Keratinocyte (primary cell): ENCODE measurements around the gene TOMM6. TPM values are rescaled to one million over a fixed set of nuclear protein-coding genes. Genes with fewer than 3 reads are reported as not detected.

Source experiments
- DNase-seq: peaks from one replicate; pipeline ENCODE4 v3.0.0-alpha.2; 2011; ENCODE audit warnings: low read depth, missing footprints, low spot score
- FAIRE-seq: peaks from 2 replicates; lab custom pipeline; 2011; peaks lifted over from hg19 to GRCh38; lab: Jason Lieb, UNC
- H2AFZ ChIP-seq: 2 replicates; pipeline ENCODE4 v1.6.0; 2012; ENCODE audit warnings: low read length, control low read depth, inconsistent platforms; ENCODE audit not compliant: control insufficient read depth
- H3K27ac ChIP-seq: 2 replicates; pipeline ENCODE4 v1.5.1; 2011; ENCODE audit warnings: low read length; ENCODE audit not compliant: control insufficient read depth, insufficient read depth
- H3K27me3 ChIP-seq: 3 replicates; pipeline ENCODE4 v1.6.0; 2011; ENCODE audit warnings: low read length; ENCODE audit not compliant: control insufficient read depth, insufficient read depth; ENCODE audit errors: extremely low read depth
- H3K36me3 ChIP-seq, 2 experiments: 2 replicates in 1 of 2; 3 replicates in 1 of 2; pipeline ENCODE4 v1.5.1; 2011; ENCODE audit warnings: low read length in 2 of 2, mild to moderate bottlenecking in 1 of 2; ENCODE audit not compliant: control insufficient read depth in 2 of 2, insufficient read depth in 2 of 2; ENCODE audit errors: extremely low read depth in 1 of 2
- H3K4me1 ChIP-seq: 3 replicates; pipeline ENCODE4 v1.5.1; 2011; ENCODE audit warnings: low read length; ENCODE audit not compliant: control insufficient read depth, insufficient read depth; ENCODE audit errors: extremely low read depth
- H3K4me2 ChIP-seq: 3 replicates; pipeline ENCODE4 v1.6.0; 2011; ENCODE audit warnings: low read depth, low read length; ENCODE audit not compliant: control insufficient read depth, insufficient read depth; ENCODE audit errors: extremely low read depth
- H3K4me3 ChIP-seq, 3 experiments: fragments of 200-600 bp in 1 of 3; sonication (generic) in 1 of 3; 2 replicates in 2 of 3; 3 replicates in 1 of 3; pipeline ENCODE4 v1.5.1; 2011 to 2016; ENCODE audit warnings: low read length in 3 of 3, mild to moderate bottlenecking in 3 of 3, control low read depth in 2 of 3, inconsistent platforms in 1 of 3, low read depth in 1 of 3, mixed read lengths in 1 of 3, mixed run types in 1 of 3, moderate library complexity in 1 of 3; ENCODE audit not compliant: control insufficient read depth in 2 of 3, insufficient read depth in 2 of 3; ENCODE audit errors: extremely low read depth in 1 of 3
- H3K79me2 ChIP-seq: 2 replicates; pipeline ENCODE4 v1.6.0; 2012; ENCODE audit warnings: low read length; ENCODE audit not compliant: control insufficient read depth, insufficient read depth
- H3K9ac ChIP-seq: 3 replicates; pipeline ENCODE4 v1.6.0; 2011; ENCODE audit warnings: low read length; ENCODE audit not compliant: control insufficient read depth, insufficient read depth; ENCODE audit errors: extremely low read depth
- H3K9me1 ChIP-seq: 3 replicates; pipeline ENCODE4 v1.6.0; 2011; ENCODE audit warnings: low read length; ENCODE audit not compliant: control insufficient read depth, insufficient read depth; ENCODE audit errors: extremely low read depth
- H3K9me3 ChIP-seq: 2 replicates; pipeline ENCODE4 v1.5.1; 2012; ENCODE audit warnings: low read depth, low read length; ENCODE audit not compliant: control insufficient read depth
- H4K20me1 ChIP-seq: 3 replicates; pipeline ENCODE4 v1.6.0; 2011; ENCODE audit warnings: low read length; ENCODE audit not compliant: control insufficient read depth, insufficient read depth; ENCODE audit errors: extremely low read depth
- CTCF ChIP-seq, 3 experiments: IDR thresholded peaks in 1 of 3; conservative IDR thresholded peaks in 1 of 3; optimal IDR thresholded peaks in 1 of 3; 2 replicates in 2 of 3; 3 replicates in 1 of 3; pipeline versions ENCODE3 to v1.5.1; 2011; ENCODE audit warnings: low read length in 3 of 3, mild to moderate bottlenecking in 3 of 3, moderate library complexity in 2 of 3, control low read depth in 1 of 3, inconsistent platforms in 1 of 3; ENCODE audit not compliant: insufficient read depth in 2 of 3; ENCODE audit errors: extremely low read depth in 1 of 3
- EZH2 ChIP-seq: IDR thresholded peaks from one replicate; pipeline ENCODE4 v1.6.1; 2012; ENCODE audit warnings: inconsistent platforms, mild to moderate bottlenecking, low read length, moderate library complexity
- dilution Hi-C: fragments of 300-500 bp; cut with MboI; formaldehyde crosslinking; loops from one replicate; pipeline ENCODE4 v1.7.0; 2020; ENCODE audit warnings: low sequenced_read_pairs; ENCODE audit not compliant: extremely low pct_ligation_motif_present
- polyA plus RNA-seq, 5 experiments: library from polyadenylated mRNA; depleted of rRNA in 3 of 5; stranded (reverse) in 3 of 5; stranded (forward) in 1 of 5; unstranded in 1 of 5; fragments of >200 nt; gene quantifications; 1 replicate in 1 of 5; 2 replicates in 3 of 5; 3 replicates in 1 of 5; pipeline versions ENCODE4 v1.2.1 to v1.2.3, GENCODE V29; 2011 to 2012; ENCODE audit warnings: missing spikeins in 2 of 5, low read depth in 1 of 5, low replicate concordance in 1 of 5

The TOMM6 gene
- polyA plus RNA-seq, 1 donor (not counting 4 experiments of a cell fraction or from before 2014, with no cell fraction given): 374 TPM

- DNase-seq: no peak
- Histone ChIP-seq H3K4me3 (no peak overlapping the region), H3K27me3 (no peaks in the 10 kb centered on the region), H3K36me3 (no peaks in the 10 kb centered on the region), H2AFZ (no peak overlapping the region), H3K4me1 (peaks cover 7% of the 10 kb centered on the region), H3K27ac (no peak overlapping the region), H4K20me1 (no peaks in the 10 kb centered on the region), H3K9me1 (no peaks in the 10 kb centered on the region), H3K9me3 (no peaks in the 10 kb centered on the region), H3K9ac (no peak overlapping the region), H3K4me2 (no peak overlapping the region), H3K79me2 (no peaks in the 10 kb centered on the region)
- no peak for TF ChIP-seq EZH2
- no peak for TF ChIP-seq CTCF (optimal IDR thresholded peaks at IDR 0.05 in 1 of 3, IDR thresholded peaks at IDR 0.05 in 1 of 3, conservative IDR thresholded peaks at IDR 0.05 in 1 of 3; ENCODE audit: extremely low read depth in 1 of 3, insufficient read depth in 2 of 3, low read length in 3 of 3)
- dilution Hi-C loops: no loop called here
- FAIRE-seq: no peak
These were observed 41.4 kb upstream of the TOMM6 start for GRCh38 chr6:41746107-41746506.

GRCh38 chr6:41747256-41748101 is 40.0 kb upstream of the TOMM6 start, which contains the start of gene PGC:
TSS of gene PGC (minus strand) at chr6:41747397. CDS start at chr6:41747334, 63 bp downstream.
- no peak within 1 kb of the TSS for H3K9ac ChIP-seq

More at GRCh38 chr6:41747256-41748101, 40.0 kb upstream of the TOMM6 start, which contains the start of gene PGC:
- no peak within 1 kb of the TSS for H3K4me3 ChIP-seq
- no peaks in the 10 kb centered on the region for H4K20me1 ChIP-seq
- H3K4me2 ChIP-seq: no peak within 1 kb of the TSS
- no peaks in the 10 kb centered on the region for H3K9me1 ChIP-seq
- H2AFZ ChIP-seq: no peak within 1 kb of the TSS
- no peak for TF ChIP-seq EZH2
- no peak for TF ChIP-seq CTCF (optimal IDR thresholded peaks at IDR 0.05 in 1 of 3, IDR thresholded peaks at IDR 0.05 in 1 of 3, conservative IDR thresholded peaks at IDR 0.05 in 1 of 3; ENCODE audit: extremely low read depth in 1 of 3, insufficient read depth in 2 of 3, low read length in 3 of 3)
- no peak for DNase-seq
- FAIRE-seq: no peak
- dilution Hi-C loops: no loop called here
- H3K9me3 ChIP-seq: no peaks in the 10 kb centered on the region
- H3K27ac ChIP-seq: no peak within 1 kb of the TSS
- H3K4me1 ChIP-seq: no peaks in the 10 kb centered on the region
- H3K79me2 ChIP-seq: no peaks in the 10 kb centered on the region
- no peaks in the 10 kb centered on the region for H3K27me3 ChIP-seq
- H3K36me3 ChIP-seq: no peaks in the 10 kb centered on the region
